Measurements from ENCODE around the gene MATN3. TPM values are rescaled to one million over a fixed set of nuclear protein-coding genes. Genes with fewer than 3 reads are reported as not detected.

MATN3 gene
- total and polyA plus RNA-seq, 2 donors (not counting 3 experiments of a cell fraction or from before 2014, with no cell fraction given) = 1.8 to 3.4 TPM

- intact Hi-C loops (cut with micrococcal nuclease) (loop anchor here (1.0 to 5.0 kb wide), 5 partner anchors 9 to 301 kb away; partner anchors contain the start of gene PUM2), dilution Hi-C loops (cut with MboI; ENCODE audit: extremely low pct_ligation_motif_present, low sequenced_read_pairs) (no loop called here)
- Histone ChIP-seq H3K4me1 (ENCODE audit: control insufficient read depth, extremely low read depth, insufficient read depth, low read length) (peaks cover 34% of the 10 kb centered on the region), H3K79me2 (ENCODE audit: control insufficient read depth, insufficient read depth, low read length) (peaks cover 44% of the 10 kb centered on the region), H3K27me3 (ENCODE audit: control insufficient read depth in 2 of 2, insufficient read depth in 2 of 2, low read length in 2 of 2) (peaks cover 10% of the 10 kb centered on the region in 2 experiments), H3K9me3 (replicated peaks; ENCODE audit: control insufficient read depth, insufficient read depth, low read length) (no peaks in the 10 kb centered on the region), H3K9ac (replicated peaks; ENCODE audit: extremely low read depth, insufficient read depth, low read length) (peak within 1 kb of the TSS; percentile 94), H3K36me3 (ENCODE audit: control insufficient read depth in 2 of 2, extremely low read depth in 1 of 2, insufficient read depth in 2 of 2, low read length in 2 of 2) (no peaks in the 10 kb centered on the region), H3K4me3 (replicated peaks in 1 of 3; ENCODE audit: insufficient read depth in 1 of 3, low read depth in 1 of 3, low read length in 3 of 3) (peak within 1 kb of the TSS; percentile 51 to 97 (median 83)), H3K4me2 (ENCODE audit: insufficient read depth, low read length) (peak within 1 kb of the TSS; percentile 91), H2AFZ (ENCODE audit: low read depth, low read length) (peak within 1 kb of the TSS; percentile 94), H4K20me1 (replicated peaks; ENCODE audit: control insufficient read depth, extremely low read depth, insufficient read depth, low read length) (no peaks in the 10 kb centered on the region), H3K27ac (ENCODE audit: insufficient read depth, low read depth, low read length) (peak within 1 kb of the TSS; percentile 94), H3K9me1 (replicated peaks; ENCODE audit: control insufficient read depth, extremely low read depth, insufficient read depth, low read length) (no peaks in the 10 kb centered on the region)
- TF ChIP-seq MYC (IDR thresholded peaks at IDR 0.05; ENCODE audit: low read depth, low read length) (no peak), FOS (IDR thresholded peaks at IDR 0.05; ENCODE audit: borderline replicate concordance, insufficient read depth, low read length) (no peak), JUN (IDR thresholded peaks at IDR 0.05; ENCODE audit: borderline replicate concordance, insufficient read depth, insufficient read length, low read depth) (no peak), POLR2A (IDR thresholded peaks at IDR 0.05; ENCODE audit: low read depth, low read length) (peak; percentile 38), GATA2 (IDR thresholded peaks at IDR 0.05; ENCODE audit: insufficient read depth, insufficient read length, low read depth, low read length) (no peak), MAX (IDR thresholded peaks at IDR 0.05; ENCODE audit: insufficient read depth, insufficient read length) (no peak)
- FAIRE-seq (peak; percentile 96), DNase-seq (ENCODE audit: low read depth, low spot score) (peak; percentile 100)
- ChIA-PET POLR2A (interaction anchor here (1.0 to 3.6 kb wide), 2 partner anchors 17 to 36 kb away, joined by 3 to 14 read pairs; no protein-coding TSS in a partner anchor), CTCF (interaction anchor here (0.6 to 12.6 kb wide), 15 partner anchors 8 to 173 kb away, joined by 3 to 146 read pairs (median 7); partner anchors contain the start of genes MATN3 and SDC1)
- no TSS peak for BruUV-seq (replicated peaks)
These were observed 39.2 kb upstream of the MATN3 start, which contains the start of gene LAPTM4A for GRCh38 chr2:20051532-20052228. Gene LAPTM4A (minus strand): TSS chr2:20051628. CDS start chr2:20051520, 108 bp downstream.

Data from endothelial cell of umbilical vein (primary cell).